ENCODE data around the gene EYA2.

EYA2 gene

DNA sequence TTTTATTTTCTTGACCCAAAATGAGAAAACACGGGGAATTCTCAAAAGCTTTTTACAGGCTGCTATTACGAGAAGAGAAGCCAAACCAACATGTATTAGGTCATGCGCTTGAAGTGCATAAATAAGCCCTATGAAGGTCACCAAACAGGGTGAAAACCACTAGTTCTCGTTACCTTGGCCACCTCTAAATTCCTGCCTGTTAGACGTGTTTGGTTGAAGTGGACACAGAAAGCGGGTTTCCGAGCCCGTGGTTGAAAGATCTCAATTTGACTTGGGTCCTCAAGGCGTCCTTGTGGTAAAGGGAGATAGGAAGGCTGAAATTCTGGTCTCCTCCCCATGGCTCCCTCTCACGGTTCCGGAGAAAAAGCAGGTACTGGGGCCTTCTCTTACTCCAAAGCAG, 6.2 kb downstream of the EYA2 start:
- H3K4me3 ChIP-seq (ENCODE audit: low read depth, low read length) = no peak overlapping the region
- TF ChIP-seq, protein P1, sequence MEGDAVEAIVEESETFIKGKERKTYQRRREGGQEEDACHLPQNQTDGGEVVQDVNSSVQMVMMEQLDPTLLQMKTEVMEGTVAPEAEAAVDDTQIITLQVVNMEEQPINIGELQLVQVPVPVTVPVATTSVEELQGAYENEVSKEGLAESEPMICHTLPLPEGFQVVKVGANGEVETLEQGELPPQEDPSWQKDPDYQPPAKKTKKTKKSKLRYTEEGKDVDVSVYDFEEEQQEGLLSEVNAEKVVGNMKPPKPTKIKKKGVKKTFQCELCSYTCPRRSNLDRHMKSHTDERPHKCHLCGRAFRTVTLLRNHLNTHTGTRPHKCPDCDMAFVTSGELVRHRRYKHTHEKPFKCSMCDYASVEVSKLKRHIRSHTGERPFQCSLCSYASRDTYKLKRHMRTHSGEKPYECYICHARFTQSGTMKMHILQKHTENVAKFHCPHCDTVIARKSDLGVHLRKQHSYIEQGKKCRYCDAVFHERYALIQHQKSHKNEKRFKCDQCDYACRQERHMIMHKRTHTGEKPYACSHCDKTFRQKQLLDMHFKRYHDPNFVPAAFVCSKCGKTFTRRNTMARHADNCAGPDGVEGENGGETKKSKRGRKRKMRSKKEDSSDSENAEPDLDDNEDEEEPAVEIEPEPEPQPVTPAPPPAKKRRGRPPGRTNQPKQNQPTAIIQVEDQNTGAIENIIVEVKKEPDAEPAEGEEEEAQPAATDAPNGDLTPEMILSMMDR (IDR thresholded peaks at IDR 0.05; ENCODE audit: control insufficient read depth, extremely low read depth, insufficient read depth) = no peak
- no peak for DNase-seq (ENCODE audit: low read depth)

DNA sequence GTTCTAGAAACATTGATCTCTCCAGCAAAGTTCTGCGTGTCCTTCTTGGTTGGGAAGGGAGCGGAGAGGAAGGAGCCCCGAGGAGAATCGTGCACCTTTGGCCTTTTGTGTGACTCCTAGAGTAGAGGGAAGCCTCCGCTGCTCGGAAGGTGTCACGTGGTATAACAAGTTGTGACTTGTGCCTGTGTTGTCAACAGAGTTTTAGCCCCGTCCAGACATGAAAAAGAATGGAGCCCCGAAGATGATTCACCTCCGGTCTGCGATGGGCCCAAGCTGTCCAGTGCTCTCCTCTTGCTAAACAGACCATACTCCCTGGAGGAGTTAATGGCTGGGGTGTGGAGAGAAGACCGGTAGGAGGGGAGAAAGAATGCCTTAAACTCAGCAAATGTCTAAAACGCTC, 7.0 kb downstream of the EYA2 start:
- TF ChIP-seq, protein P1 (IDR thresholded peaks at IDR 0.05; ENCODE audit: control insufficient read depth, extremely low read depth, insufficient read depth) = no peak
- DNase-seq (ENCODE audit: low read depth) = no peak
- H3K4me3 ChIP-seq (ENCODE audit: low read depth, low read length) = no peak overlapping the region

DNA sequence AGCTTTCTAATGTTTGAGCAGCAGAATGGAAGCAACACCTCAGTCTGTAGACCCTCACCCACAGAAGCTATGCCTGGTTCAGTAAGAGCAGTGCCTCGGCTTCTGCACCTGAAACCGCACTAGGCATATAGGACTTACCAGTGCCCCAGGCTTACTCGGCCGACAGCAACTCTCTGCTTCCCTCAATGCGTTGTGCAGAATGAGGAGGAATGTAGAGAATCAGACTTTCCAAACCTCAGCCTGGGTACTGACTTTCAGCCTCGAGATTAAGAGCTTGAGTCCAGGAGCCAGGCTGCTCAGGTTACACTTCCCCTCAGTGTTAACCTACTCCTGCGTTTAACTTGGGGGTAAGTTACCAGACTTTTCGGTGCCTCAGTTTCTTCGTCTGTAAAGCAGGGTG, 8.6 kb downstream of the EYA2 start:
- TF ChIP-seq, protein P1 (IDR thresholded peaks at IDR 0.05; ENCODE audit: control insufficient read depth, extremely low read depth, insufficient read depth) = no peak
- no peak for DNase-seq (ENCODE audit: low read depth)
- no peak overlapping the region for H3K4me3 ChIP-seq (ENCODE audit: low read depth, low read length)

DNA sequence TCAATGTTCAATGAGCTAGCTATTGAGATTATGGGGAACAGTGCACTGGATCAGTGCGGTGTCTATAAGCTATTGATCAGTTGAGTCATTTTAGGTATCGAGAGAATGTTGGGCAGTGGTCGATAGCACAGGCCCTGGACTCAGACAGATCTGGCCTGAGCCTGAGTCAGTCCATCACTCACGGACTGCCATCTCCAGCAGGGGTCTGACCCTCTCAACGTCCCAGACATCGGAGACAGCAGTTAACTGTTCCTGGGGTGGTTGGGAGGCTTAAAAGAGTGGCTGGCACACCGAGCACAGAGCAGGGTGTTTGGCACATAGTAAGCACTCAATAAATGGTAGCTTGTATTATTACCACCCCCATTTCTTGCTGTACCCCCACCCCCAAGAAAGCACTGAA, 9.3 kb downstream of the EYA2 start:
- H3K4me3 ChIP-seq (ENCODE audit: low read depth, low read length) = no peak overlapping the region
- TF ChIP-seq, protein P1 (IDR thresholded peaks at IDR 0.05; ENCODE audit: control insufficient read depth, extremely low read depth, insufficient read depth) = no peak
- no peak for DNase-seq (ENCODE audit: low read depth)

DNA sequence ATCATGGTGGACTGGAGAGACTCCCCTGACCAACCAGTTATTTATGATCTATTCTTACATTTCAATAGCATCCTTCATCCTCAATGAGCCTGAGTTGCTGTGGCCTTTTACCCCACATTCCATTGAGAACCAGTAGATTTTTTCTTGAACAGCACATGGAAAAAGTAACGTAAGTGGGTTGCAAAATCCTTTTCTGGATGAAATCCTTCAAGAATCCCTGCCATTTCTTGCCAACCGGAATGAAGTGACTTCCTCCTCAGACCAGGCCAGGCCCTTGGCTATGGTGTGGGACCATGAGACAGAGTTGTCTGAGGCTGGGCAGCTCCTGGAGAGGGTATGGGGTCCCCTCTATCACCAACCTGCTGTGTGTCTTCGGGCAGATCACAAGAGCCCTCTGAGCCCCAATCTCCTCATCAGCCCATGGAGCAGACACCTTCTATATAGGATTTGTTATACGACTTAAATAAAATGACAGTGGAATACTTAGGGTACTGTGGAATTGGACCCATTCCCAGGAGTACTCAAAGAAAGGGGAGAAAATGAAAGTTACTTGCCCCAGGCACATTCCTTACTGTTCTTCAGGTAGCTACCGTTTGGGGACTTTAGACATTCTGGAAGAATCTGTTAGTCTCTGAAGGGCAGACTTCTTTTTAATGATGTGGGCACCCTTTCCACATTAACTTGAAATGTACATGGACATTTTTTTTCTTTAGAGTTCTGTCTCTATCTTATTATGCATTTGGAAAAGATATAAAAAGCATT, 10.9 kb downstream of the EYA2 start:
- TF ChIP-seq, protein P1 (IDR thresholded peaks at IDR 0.05; ENCODE audit: control insufficient read depth, extremely low read depth, insufficient read depth) = no peak
- no peak overlapping the region for H3K4me3 ChIP-seq (ENCODE audit: low read depth, low read length)
- DNase-seq (ENCODE audit: low read depth) = no peak

DNA sequence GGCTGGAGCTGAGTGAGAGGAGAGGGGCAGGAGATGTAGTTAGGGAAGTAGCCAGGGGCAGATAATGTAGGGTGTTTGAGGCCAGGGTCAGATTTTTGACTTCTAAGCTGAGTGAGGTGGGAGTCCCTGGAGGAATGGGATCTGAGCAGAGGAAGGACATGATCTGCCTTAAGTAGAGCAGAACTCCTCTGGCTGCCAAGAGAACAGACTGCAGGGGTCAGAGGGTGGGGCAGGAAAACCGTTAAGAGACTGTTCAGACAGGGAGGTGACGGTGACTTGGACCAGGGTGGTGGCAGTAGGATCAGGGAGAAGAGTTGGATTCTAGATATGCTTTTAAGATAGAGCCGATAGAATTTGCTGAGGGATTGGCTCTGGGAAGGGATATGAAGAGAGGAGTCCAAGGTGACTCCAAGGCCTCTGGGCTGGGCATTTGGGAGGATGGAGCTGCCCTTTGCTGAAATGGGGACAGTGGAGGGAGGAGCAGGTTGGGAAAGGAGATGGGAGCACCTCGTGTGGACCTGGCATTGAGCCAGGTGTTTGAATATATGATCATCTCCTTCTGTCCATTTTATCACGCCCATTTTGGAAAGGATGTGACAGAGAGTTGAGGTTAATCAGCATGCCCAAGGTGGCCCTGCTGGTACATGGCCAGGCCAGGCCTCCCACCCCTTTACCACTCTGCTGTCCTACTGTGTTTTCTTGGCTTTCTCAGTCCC, 18.8 kb downstream of the EYA2 start:
- H3K4me3 ChIP-seq (ENCODE audit: low read depth, low read length) = no peak overlapping the region
- DNase-seq (ENCODE audit: low read depth) = no peak
- TF ChIP-seq, protein P1 (IDR thresholded peaks at IDR 0.05; ENCODE audit: control insufficient read depth, extremely low read depth, insufficient read depth) = no peak

Data from LNCaP clone FGC (cell line).